ENCODE results near the gene PADI6.

Gene PADI6

GRCh38 chr1:17372955-17373354 lies 959 bp downstream of the PADI6 start:
- Histone ChIP-seq H3K4me1 (ENCODE audit: insufficient read depth, low read length) (no peaks in the 10 kb centered on the region), H3K79me2 (ENCODE audit: insufficient read depth, low read length) (no peaks in the 10 kb centered on the region), H3K27me3 (ENCODE audit: insufficient read depth, low read length, poor library complexity) (peaks cover 11% of the 10 kb centered on the region), H3K36me3 (ENCODE audit: insufficient read depth, low read length) (no peaks in the 10 kb centered on the region), H3K9me3 (ENCODE audit: insufficient read depth, low read length, severe bottlenecking) (no peaks in the 10 kb centered on the region), H3K4me3 (ENCODE audit: low read depth in 1 of 2, low read length in 2 of 2) (no peak overlapping the region), H3K4me2 (ENCODE audit: insufficient read depth, low read length) (no peak overlapping the region), H3K9ac (ENCODE audit: low read depth, low read length) (no peak overlapping the region), H3K27ac (ENCODE audit: low read length) (no peak overlapping the region), H4K20me1 (ENCODE audit: insufficient read depth, low read length) (peaks cover 3% of the 10 kb centered on the region; the same call in 1 of the 2 replicates), H2AFZ (ENCODE audit: low read depth, low read length) (no peak overlapping the region)
- no peak for TF ChIP-seq EZH2 (IDR thresholded peaks at IDR 0.05; ENCODE audit: borderline replicate concordance, low read depth, low read length, severe bottlenecking)
- TF ChIP-seq, protein P1, sequence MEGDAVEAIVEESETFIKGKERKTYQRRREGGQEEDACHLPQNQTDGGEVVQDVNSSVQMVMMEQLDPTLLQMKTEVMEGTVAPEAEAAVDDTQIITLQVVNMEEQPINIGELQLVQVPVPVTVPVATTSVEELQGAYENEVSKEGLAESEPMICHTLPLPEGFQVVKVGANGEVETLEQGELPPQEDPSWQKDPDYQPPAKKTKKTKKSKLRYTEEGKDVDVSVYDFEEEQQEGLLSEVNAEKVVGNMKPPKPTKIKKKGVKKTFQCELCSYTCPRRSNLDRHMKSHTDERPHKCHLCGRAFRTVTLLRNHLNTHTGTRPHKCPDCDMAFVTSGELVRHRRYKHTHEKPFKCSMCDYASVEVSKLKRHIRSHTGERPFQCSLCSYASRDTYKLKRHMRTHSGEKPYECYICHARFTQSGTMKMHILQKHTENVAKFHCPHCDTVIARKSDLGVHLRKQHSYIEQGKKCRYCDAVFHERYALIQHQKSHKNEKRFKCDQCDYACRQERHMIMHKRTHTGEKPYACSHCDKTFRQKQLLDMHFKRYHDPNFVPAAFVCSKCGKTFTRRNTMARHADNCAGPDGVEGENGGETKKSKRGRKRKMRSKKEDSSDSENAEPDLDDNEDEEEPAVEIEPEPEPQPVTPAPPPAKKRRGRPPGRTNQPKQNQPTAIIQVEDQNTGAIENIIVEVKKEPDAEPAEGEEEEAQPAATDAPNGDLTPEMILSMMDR (IDR thresholded peaks at IDR 0.05; ENCODE audit: borderline replicate concordance, extremely low read depth, low read length, poor library complexity, severe bottlenecking) = no peak
- DNase-seq = no peak
- no peak for ATAC-seq (ENCODE audit: insufficient read depth, low read depth)

DNA sequence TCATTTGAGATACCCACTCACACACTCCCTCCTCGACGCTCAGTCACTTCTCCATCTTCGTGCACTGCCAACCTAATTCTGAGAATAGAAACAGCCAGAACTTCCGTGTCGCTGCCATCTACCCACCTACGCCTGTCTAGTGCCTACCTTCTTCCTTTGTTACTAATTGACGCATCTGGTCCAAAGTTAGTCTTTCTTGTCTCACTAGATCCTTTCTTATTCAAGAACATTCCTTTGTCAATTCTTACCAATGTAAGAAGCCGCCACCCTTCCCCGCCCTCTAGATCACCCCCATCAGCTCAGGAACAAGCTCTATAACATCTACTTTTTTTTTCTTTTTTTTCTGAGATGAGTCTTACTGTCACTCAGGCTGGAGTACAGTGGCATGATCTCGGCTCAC lies 3.7 kb downstream of the PADI6 start:
- Histone ChIP-seq H3K36me3 (ENCODE audit: insufficient read depth, low read length) (no peaks in the 10 kb centered on the region), H3K27ac (ENCODE audit: low read length) (no peak overlapping the region), H3K9ac (ENCODE audit: low read depth, low read length) (no peak overlapping the region), H3K4me3 (ENCODE audit: low read depth in 1 of 2, low read length in 2 of 2) (no peak overlapping the region), H4K20me1 (ENCODE audit: insufficient read depth, low read length) (peaks cover 3% of the 10 kb centered on the region; the same call in 1 of the 2 replicates), H3K79me2 (ENCODE audit: insufficient read depth, low read length) (no peaks in the 10 kb centered on the region), H3K9me3 (ENCODE audit: insufficient read depth, low read length, severe bottlenecking) (no peaks in the 10 kb centered on the region), H3K4me1 (ENCODE audit: insufficient read depth, low read length) (no peaks in the 10 kb centered on the region), H2AFZ (ENCODE audit: low read depth, low read length) (no peak overlapping the region), H3K27me3 (ENCODE audit: insufficient read depth, low read length, poor library complexity) (peaks cover 7% of the 10 kb centered on the region), H3K4me2 (ENCODE audit: insufficient read depth, low read length) (no peak overlapping the region)
- DNase-seq (no peak), ATAC-seq (ENCODE audit: insufficient read depth, low read depth) (no peak)
- TF ChIP-seq EZH2 (IDR thresholded peaks at IDR 0.05; ENCODE audit: borderline replicate concordance, low read depth, low read length, severe bottlenecking) = no peak
- TF ChIP-seq, protein P1 (IDR thresholded peaks at IDR 0.05; ENCODE audit: borderline replicate concordance, extremely low read depth, low read length, poor library complexity, severe bottlenecking) = no peak

GRCh38 chr1:17377325-17377953 lies 5.4 kb downstream of the PADI6 start:
- ATAC-seq (ENCODE audit: insufficient read depth, low read depth) = no peak
- Histone ChIP-seq H3K27ac (ENCODE audit: low read length) (no peak overlapping the region), H2AFZ (ENCODE audit: low read depth, low read length) (no peak overlapping the region)

More at GRCh38 chr1:17377325-17377953, 5.4 kb downstream of the PADI6 start:
- Histone ChIP-seq H3K79me2 (ENCODE audit: insufficient read depth, low read length) (no peaks in the 10 kb centered on the region), H3K4me1 (ENCODE audit: insufficient read depth, low read length) (no peaks in the 10 kb centered on the region), H3K36me3 (ENCODE audit: insufficient read depth, low read length) (no peaks in the 10 kb centered on the region), H3K27me3 (ENCODE audit: insufficient read depth, low read length, poor library complexity) (peaks cover 25% of the 10 kb centered on the region), H4K20me1 (ENCODE audit: insufficient read depth, low read length) (no peaks in the 10 kb centered on the region), H3K9me3 (ENCODE audit: insufficient read depth, low read length, severe bottlenecking) (no peaks in the 10 kb centered on the region), H3K4me2 (ENCODE audit: insufficient read depth, low read length) (no peak overlapping the region), H3K4me3 (ENCODE audit: low read depth in 1 of 2, low read length in 2 of 2) (no peak overlapping the region), H3K9ac (ENCODE audit: low read depth, low read length) (no peak overlapping the region)
- no peak for DNase-seq
- TF ChIP-seq, protein P1 (IDR thresholded peaks at IDR 0.05; ENCODE audit: borderline replicate concordance, extremely low read depth, low read length, poor library complexity, severe bottlenecking) = no peak
- no peak for TF ChIP-seq EZH2 (IDR thresholded peaks at IDR 0.05; ENCODE audit: borderline replicate concordance, low read depth, low read length, severe bottlenecking)
